ENCODE results near the gene LRRC7.

Gene LRRC7

DNA sequence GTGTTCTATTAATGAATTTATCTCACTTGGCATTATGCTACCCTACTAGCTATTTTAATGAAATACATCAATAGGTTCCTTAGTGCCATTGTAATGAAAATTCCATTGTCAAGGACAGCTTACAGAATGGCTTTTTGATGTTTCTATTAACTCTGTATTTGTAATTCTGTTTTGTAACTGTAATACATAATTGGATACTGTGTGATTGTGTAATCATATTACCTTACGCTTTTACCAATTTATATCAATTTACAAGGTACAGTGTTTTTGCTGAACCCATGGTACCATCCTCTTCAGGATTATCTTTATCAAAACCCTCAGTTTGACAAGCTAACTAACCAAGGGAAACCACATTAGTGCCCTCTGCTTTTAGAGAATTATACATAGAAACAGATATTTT, 277.9 kb downstream of the LRRC7 start:
- in situ Hi-C loops (cut with MboI; ENCODE audit: low sequenced_read_pairs, unreplicated experiment) = no loop called here
- no peak for DNase-seq (ENCODE audit: low spot score)
- TF ChIP-seq CTCF (IDR thresholded peaks at IDR 0.05; ENCODE audit: borderline replicate concordance, control extremely low read depth, extremely low read depth, insufficient read depth, missing control alignments) = no peak

DNA sequence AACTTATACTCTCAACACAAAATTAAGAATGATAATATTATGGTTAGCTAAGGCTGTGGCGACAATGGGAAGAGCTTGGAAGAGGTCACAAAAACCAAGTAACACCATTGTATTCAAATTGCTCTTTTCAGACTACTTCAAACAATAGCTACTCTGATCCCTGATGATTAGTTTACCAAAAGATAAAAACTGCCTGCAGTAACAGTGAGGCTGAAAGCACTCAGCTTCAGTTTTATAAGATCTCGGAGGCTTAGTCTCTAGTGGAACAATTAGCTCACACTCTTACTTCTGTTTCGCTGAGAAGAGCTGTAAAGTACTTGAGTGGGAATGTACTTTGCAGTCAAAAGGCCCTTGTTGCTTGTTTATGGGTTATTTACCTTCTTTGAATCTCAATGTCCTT, 278.5 kb downstream of the LRRC7 start:
- no peak for TF ChIP-seq CTCF (IDR thresholded peaks at IDR 0.05; ENCODE audit: borderline replicate concordance, control extremely low read depth, extremely low read depth, insufficient read depth, missing control alignments)
- in situ Hi-C loops (cut with MboI; ENCODE audit: low sequenced_read_pairs, unreplicated experiment) = no loop called here
- no peak for DNase-seq (ENCODE audit: low spot score)

DNA sequence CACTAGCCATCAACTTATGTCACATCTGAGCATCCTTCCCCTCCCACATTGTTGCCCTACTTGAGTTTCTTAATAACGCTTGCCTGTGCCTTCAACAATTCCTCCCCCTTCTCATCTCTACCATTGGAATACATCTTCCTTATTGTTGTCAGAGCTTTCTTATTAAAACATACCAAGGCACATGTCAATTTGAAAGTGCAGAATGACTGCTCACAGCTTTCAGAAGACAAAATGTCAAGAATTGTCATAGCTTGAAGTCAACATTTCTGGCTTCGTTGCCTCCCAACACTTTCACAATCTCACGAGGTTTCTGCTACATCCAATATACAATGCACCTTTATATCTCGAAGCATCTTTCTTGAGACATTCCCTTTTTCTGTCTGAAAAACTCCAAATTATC, 279.9 kb downstream of the LRRC7 start:
- in situ Hi-C loops (cut with MboI; ENCODE audit: low sequenced_read_pairs, unreplicated experiment) = no loop called here
- no peak for TF ChIP-seq CTCF (IDR thresholded peaks at IDR 0.05; ENCODE audit: borderline replicate concordance, control extremely low read depth, extremely low read depth, insufficient read depth, missing control alignments)
- DNase-seq (ENCODE audit: low spot score) = no peak

- no peak for DNase-seq (ENCODE audit: low spot score)
- TF ChIP-seq CTCF (IDR thresholded peaks at IDR 0.05; ENCODE audit: borderline replicate concordance, control extremely low read depth, extremely low read depth, insufficient read depth, missing control alignments) = no peak
- in situ Hi-C loops (cut with MboI; ENCODE audit: low sequenced_read_pairs, unreplicated experiment) = no loop called here
Measured at GRCh38 chr1:69852151-69852550, 284.4 kb downstream of the LRRC7 start.

GRCh38 chr1:69852706-69853105, 285.0 kb downstream of the LRRC7 start:
- in situ Hi-C loops (cut with MboI; ENCODE audit: low sequenced_read_pairs, unreplicated experiment) = no loop called here
- no peak for DNase-seq (ENCODE audit: low spot score)
- no peak for TF ChIP-seq CTCF (IDR thresholded peaks at IDR 0.05; ENCODE audit: borderline replicate concordance, control extremely low read depth, extremely low read depth, insufficient read depth, missing control alignments)

GRCh38 chr1:69858534-69858933, 290.8 kb downstream of the LRRC7 start:
- in situ Hi-C loops (cut with MboI; ENCODE audit: low sequenced_read_pairs, unreplicated experiment) = no loop called here
- no peak for DNase-seq (ENCODE audit: low spot score)
- TF ChIP-seq CTCF (IDR thresholded peaks at IDR 0.05; ENCODE audit: borderline replicate concordance, control extremely low read depth, extremely low read depth, insufficient read depth, missing control alignments) = no peak

GRCh38 chr1:69861641-69862040, 293.9 kb downstream of the LRRC7 start:
- no peak for TF ChIP-seq CTCF (IDR thresholded peaks at IDR 0.05; ENCODE audit: borderline replicate concordance, control extremely low read depth, extremely low read depth, insufficient read depth, missing control alignments)
- in situ Hi-C loops (cut with MboI; ENCODE audit: low sequenced_read_pairs, unreplicated experiment) = no loop called here
- no peak for DNase-seq (ENCODE audit: low spot score)

All from GM13976 (cell line).